ENCODE data around the gene WDFY4. TPM values are rescaled to one million over a fixed set of nuclear protein-coding genes. Genes with fewer than 3 reads are reported as not detected.

The WDFY4 gene
- total RNA-seq, 1 experiment from 2014 or later: 0.22 TPM

DNA sequence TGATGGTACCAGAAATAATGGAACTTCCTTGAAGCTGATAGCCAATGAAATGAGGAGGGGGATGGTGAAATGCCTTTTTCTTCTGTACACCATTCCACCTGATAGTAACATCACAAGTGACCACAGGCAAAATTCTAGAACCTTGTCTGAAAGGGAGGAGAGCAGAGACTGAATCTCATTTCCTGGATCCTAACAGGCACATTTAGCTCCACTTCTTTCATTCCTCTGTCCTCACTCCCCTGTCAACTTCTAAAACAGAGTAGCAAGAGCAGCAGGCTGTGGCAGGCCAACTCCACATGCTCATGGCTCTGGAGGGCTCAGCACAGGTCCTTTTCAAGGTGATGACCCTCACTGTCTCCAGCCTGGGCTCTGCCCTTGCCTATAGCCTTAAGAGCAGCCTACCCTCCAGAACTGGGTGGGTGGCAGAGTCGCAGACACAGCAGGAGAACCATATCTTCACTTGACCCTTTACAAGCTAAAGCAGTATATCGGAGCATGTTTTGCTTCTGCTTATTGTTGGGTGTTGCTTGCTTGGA lies 255.2 kb downstream of the WDFY4 start, which contains the start of gene LRRC18:
LRRC18 (minus strand) TSS at position 51 of the 536 bp plus-strand sequence. CDS start 25,685 bp downstream, outside the sequence.
- no peaks in the 10 kb centered on the region for H3K4me1 ChIP-seq (ENCODE audit: control insufficient read depth in 1 of 2, insufficient read depth in 2 of 2, low read length in 2 of 2)
- H3K4me2 ChIP-seq (ENCODE audit: low read length): no peak within 1 kb of the TSS
- ChIA-PET POLR2A (no interaction called here), CTCF (no interaction called here), RAD21 (ENCODE audit: low non-redundant PET in 1 of 2, low total read pairs in 2 of 2, uncharacterized antibody in 2 of 2, unreplicated experiment in 2 of 2) (no interaction called here)
- no peaks in the 10 kb centered on the region for H3K9me2 ChIP-seq (ENCODE audit: insufficient read depth)
- H3K9me3 ChIP-seq (ENCODE audit: control insufficient read depth in 1 of 2, insufficient read depth in 1 of 2, low read depth in 1 of 2, low read length in 2 of 2): no peaks in the 10 kb centered on the region
- peaks cover 6% of the 10 kb centered on the region; the same call in 1 of the 2 replicates for H3K27me3 ChIP-seq (ENCODE audit: insufficient read depth, low read length)
- H3K36me3 ChIP-seq (ENCODE audit: control insufficient read depth in 1 of 2, insufficient read depth in 2 of 2, low read length in 2 of 2): no peaks in the 10 kb centered on the region
- no peaks in the 10 kb centered on the region for H4K20me1 ChIP-seq (ENCODE audit: insufficient read depth)
- intact Hi-C loops (cut with micrococcal nuclease): no loop called here
- no peak within 1 kb of the TSS for H3K27ac ChIP-seq (ENCODE audit: low read depth, low read length)
- no peaks in the 10 kb centered on the region for H3K79me2 ChIP-seq (ENCODE audit: insufficient read depth, low read length)
- H3K9ac ChIP-seq (ENCODE audit: low read length): no peak within 1 kb of the TSS
- ATAC-seq (no peak), DNase-seq (ENCODE audit: low read depth, low spot score) (no peak)
- no peak within 1 kb of the TSS for H2AFZ ChIP-seq (ENCODE audit: low read depth, low read length, poor library complexity, severe bottlenecking)
- no peak within 1 kb of the TSS for H3K4me3 ChIP-seq (replicated peaks in 1 of 2; ENCODE audit: low read depth in 1 of 2, low read length in 2 of 2)
- BruUV-seq (replicated peaks): no TSS peak
- TF ChIP-seq CEBPB (IDR thresholded peaks at IDR 0.05; ENCODE audit: low read depth): no peak

DNA sequence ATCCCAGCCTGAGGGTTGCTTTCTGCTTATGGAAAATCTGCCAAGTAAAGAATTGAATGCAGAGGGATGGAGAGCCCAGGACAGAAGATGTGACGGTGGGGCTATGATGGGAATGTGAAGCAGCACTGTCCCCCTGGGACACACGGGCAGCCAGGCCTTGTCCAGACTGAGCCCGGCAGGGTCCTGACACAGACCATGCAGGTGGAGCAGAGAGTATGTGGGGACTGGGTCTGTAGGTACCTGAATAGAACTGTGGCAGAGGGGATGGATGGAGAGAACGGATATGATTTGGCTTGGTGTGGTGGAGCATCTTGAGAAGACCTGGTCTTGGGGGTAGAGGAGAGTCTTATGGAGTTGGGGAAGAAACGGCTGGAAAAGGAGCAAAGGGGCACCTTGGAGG lies 255.7 kb downstream of the WDFY4 start:
- Histone ChIP-seq H4K20me1 (ENCODE audit: insufficient read depth) (no peaks in the 10 kb centered on the region), H2AFZ (ENCODE audit: low read depth, low read length, poor library complexity, severe bottlenecking) (no peak overlapping the region), H3K27ac (ENCODE audit: low read depth, low read length) (no peak overlapping the region), H3K4me3 (replicated peaks in 1 of 2; ENCODE audit: low read depth in 1 of 2, low read length in 2 of 2) (no peak overlapping the region), H3K4me1 (ENCODE audit: control insufficient read depth in 1 of 2, insufficient read depth in 2 of 2, low read length in 2 of 2) (no peaks in the 10 kb centered on the region), H3K36me3 (ENCODE audit: control insufficient read depth in 1 of 2, insufficient read depth in 2 of 2, low read length in 2 of 2) (no peaks in the 10 kb centered on the region), H3K27me3 (ENCODE audit: insufficient read depth, low read length) (0 out of 2 replicates have a peak, but pooled peaks cover 6% of the 10 kb centered on the region), H3K9me3 (ENCODE audit: control insufficient read depth in 1 of 2, insufficient read depth in 1 of 2, low read depth in 1 of 2, low read length in 2 of 2) (no peaks in the 10 kb centered on the region), H3K4me2 (ENCODE audit: low read length) (no peak overlapping the region), H3K9ac (ENCODE audit: low read length) (no peak overlapping the region), H3K79me2 (ENCODE audit: insufficient read depth, low read length) (no peaks in the 10 kb centered on the region), H3K9me2 (ENCODE audit: insufficient read depth) (no peaks in the 10 kb centered on the region)
- no TSS peak for BruUV-seq (replicated peaks)
- TF ChIP-seq EGR1 (IDR thresholded peaks at IDR 0.05; ENCODE audit: low read depth): no peak
- TF ChIP-seq, protein P1, sequence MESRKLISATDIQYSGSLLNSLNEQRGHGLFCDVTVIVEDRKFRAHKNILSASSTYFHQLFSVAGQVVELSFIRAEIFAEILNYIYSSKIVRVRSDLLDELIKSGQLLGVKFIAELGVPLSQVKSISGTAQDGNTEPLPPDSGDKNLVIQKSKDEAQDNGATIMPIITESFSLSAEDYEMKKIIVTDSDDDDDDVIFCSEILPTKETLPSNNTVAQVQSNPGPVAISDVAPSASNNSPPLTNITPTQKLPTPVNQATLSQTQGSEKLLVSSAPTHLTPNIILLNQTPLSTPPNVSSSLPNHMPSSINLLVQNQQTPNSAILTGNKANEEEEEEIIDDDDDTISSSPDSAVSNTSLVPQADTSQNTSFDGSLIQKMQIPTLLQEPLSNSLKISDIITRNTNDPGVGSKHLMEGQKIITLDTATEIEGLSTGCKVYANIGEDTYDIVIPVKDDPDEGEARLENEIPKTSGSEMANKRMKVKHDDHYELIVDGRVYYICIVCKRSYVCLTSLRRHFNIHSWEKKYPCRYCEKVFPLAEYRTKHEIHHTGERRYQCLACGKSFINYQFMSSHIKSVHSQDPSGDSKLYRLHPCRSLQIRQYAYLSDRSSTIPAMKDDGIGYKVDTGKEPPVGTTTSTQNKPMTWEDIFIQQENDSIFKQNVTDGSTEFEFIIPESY (IDR thresholded peaks at IDR 0.05; ENCODE audit: extremely low read depth, insufficient replicate concordance, low read length): no peak
- no peak for TF ChIP-seq POLR2A (IDR thresholded peaks at IDR 0.05; ENCODE audit: borderline replicate concordance, extremely low read depth, insufficient read depth, insufficient read length)
- TF ChIP-seq ELF1 (IDR thresholded peaks at IDR 0.05; ENCODE audit: borderline replicate concordance, low read depth): no peak
- TF ChIP-seq RAD21 (IDR thresholded peaks at IDR 0.05; ENCODE audit: low read depth): no peak
- no peak for TF ChIP-seq ZNF274 (IDR thresholded peaks at IDR 0.05; ENCODE audit: low read depth, low read length)
- TF ChIP-seq, protein P2, sequence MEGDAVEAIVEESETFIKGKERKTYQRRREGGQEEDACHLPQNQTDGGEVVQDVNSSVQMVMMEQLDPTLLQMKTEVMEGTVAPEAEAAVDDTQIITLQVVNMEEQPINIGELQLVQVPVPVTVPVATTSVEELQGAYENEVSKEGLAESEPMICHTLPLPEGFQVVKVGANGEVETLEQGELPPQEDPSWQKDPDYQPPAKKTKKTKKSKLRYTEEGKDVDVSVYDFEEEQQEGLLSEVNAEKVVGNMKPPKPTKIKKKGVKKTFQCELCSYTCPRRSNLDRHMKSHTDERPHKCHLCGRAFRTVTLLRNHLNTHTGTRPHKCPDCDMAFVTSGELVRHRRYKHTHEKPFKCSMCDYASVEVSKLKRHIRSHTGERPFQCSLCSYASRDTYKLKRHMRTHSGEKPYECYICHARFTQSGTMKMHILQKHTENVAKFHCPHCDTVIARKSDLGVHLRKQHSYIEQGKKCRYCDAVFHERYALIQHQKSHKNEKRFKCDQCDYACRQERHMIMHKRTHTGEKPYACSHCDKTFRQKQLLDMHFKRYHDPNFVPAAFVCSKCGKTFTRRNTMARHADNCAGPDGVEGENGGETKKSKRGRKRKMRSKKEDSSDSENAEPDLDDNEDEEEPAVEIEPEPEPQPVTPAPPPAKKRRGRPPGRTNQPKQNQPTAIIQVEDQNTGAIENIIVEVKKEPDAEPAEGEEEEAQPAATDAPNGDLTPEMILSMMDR (IDR thresholded peaks at IDR 0.05 in 2 of 3, conservative IDR thresholded peaks at IDR 0.05 in 1 of 3; ENCODE audit: borderline replicate concordance in 1 of 3, insufficient read depth in 1 of 3, low read depth in 2 of 3, low read length in 2 of 3): no peak
- TF ChIP-seq CBX3 (IDR thresholded peaks at IDR 0.05; ENCODE audit: low read depth): no peak
- TF ChIP-seq FOSL1 (IDR thresholded peaks at IDR 0.05; ENCODE audit: low read depth): no peak
- no peak for TF ChIP-seq ZFX (IDR thresholded peaks at IDR 0.05)
- no peak for TF ChIP-seq ATF3 (IDR thresholded peaks at IDR 0.05)
- TF ChIP-seq MAX (IDR thresholded peaks at IDR 0.05): no peak
- TF ChIP-seq YY1 (IDR thresholded peaks at IDR 0.05; ENCODE audit: extremely low read depth, insufficient replicate concordance, low read depth, low read length): no peak
- no peak for TF ChIP-seq EZH2 (IDR thresholded peaks at IDR 0.05)
- TF ChIP-seq SRF (IDR thresholded peaks at IDR 0.05; ENCODE audit: low read depth): no peak
- ATAC-seq: no peak
- POLR2A ChIA-PET: no interaction called here
- no peak for DNase-seq (ENCODE audit: low read depth, low spot score)
- intact Hi-C loops (cut with micrococcal nuclease): no loop called here
- RAD21 ChIA-PET (ENCODE audit: low non-redundant PET in 1 of 2, low total read pairs in 2 of 2, uncharacterized antibody in 2 of 2, unreplicated experiment in 2 of 2): no interaction called here
- CTCF ChIA-PET: no interaction called here
